Thyroid gland (tissue), 4 donors: Measurements from ENCODE around the gene DGCR8.

Experiments used
- POLR2A ChIP-seq, 2 donors: fragments of 450-650 bp; IDR thresholded peaks; one replicate each; pipeline ENCODE4 v1.6.1; 2017; ENCODE audit warnings: antibody characterized with exemption in 2 of 2, mild to moderate bottlenecking in 2 of 2, moderate library complexity in 1 of 2
- TF ChIP-seq, protein P1 (sequence below), 6 experiments: fragments of 200-600 bp in 3 of 6; fragments of 450-650 bp in 3 of 6; sonication (generic) in 3 of 6; IDR thresholded peaks; one replicate each; pipeline ENCODE4 v1.5.1; 2016 to 2019; ENCODE audit warnings: antibody characterized with exemption in 6 of 6, mild to moderate bottlenecking in 2 of 6, inconsistent platforms in 1 of 6, moderate library complexity in 1 of 6

GRCh38 chr22:20115691-20116375 lies 35.8 kb downstream of the DGCR8 start, which contains the start of gene RANBP1:
- TF ChIP-seq, protein P1, sequence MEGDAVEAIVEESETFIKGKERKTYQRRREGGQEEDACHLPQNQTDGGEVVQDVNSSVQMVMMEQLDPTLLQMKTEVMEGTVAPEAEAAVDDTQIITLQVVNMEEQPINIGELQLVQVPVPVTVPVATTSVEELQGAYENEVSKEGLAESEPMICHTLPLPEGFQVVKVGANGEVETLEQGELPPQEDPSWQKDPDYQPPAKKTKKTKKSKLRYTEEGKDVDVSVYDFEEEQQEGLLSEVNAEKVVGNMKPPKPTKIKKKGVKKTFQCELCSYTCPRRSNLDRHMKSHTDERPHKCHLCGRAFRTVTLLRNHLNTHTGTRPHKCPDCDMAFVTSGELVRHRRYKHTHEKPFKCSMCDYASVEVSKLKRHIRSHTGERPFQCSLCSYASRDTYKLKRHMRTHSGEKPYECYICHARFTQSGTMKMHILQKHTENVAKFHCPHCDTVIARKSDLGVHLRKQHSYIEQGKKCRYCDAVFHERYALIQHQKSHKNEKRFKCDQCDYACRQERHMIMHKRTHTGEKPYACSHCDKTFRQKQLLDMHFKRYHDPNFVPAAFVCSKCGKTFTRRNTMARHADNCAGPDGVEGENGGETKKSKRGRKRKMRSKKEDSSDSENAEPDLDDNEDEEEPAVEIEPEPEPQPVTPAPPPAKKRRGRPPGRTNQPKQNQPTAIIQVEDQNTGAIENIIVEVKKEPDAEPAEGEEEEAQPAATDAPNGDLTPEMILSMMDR (IDR thresholded peaks at IDR 0.05): no peak
- no peak for TF ChIP-seq POLR2A (IDR thresholded peaks at IDR 0.05)
